ENCODE measurements around the gene SPTBN4.
"Not testable (repeated sequence)": the region's sequence is repeated elsewhere in the genome, so short reads cannot be mapped to it uniquely, and the experiment has no call there.

The SPTBN4 gene

GRCh38 chr19:40424637-40425449 is 42.0 kb upstream of the SPTBN4 start:
- no peak for DNase-seq
- Histone ChIP-seq H3K36me3 (0 out of 2 replicates have a peak, but pooled peaks cover 3% of the 10 kb centered on the region), H3K4me3 (ENCODE audit: low read depth, low read length) (peak overlapping the region; percentile 88), H3K9me3 (ENCODE audit: severe bottlenecking) (no peaks in the 10 kb centered on the region), H3K27ac (peak overlapping the region; percentile 95), H3K27me3 (ENCODE audit: insufficient read depth, low read depth, severe bottlenecking) (no peaks in the 10 kb centered on the region)
- TF ChIP-seq, protein P1, sequence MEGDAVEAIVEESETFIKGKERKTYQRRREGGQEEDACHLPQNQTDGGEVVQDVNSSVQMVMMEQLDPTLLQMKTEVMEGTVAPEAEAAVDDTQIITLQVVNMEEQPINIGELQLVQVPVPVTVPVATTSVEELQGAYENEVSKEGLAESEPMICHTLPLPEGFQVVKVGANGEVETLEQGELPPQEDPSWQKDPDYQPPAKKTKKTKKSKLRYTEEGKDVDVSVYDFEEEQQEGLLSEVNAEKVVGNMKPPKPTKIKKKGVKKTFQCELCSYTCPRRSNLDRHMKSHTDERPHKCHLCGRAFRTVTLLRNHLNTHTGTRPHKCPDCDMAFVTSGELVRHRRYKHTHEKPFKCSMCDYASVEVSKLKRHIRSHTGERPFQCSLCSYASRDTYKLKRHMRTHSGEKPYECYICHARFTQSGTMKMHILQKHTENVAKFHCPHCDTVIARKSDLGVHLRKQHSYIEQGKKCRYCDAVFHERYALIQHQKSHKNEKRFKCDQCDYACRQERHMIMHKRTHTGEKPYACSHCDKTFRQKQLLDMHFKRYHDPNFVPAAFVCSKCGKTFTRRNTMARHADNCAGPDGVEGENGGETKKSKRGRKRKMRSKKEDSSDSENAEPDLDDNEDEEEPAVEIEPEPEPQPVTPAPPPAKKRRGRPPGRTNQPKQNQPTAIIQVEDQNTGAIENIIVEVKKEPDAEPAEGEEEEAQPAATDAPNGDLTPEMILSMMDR (IDR thresholded peaks at IDR 0.05; ENCODE audit: low read depth, low read length), result no peak

GRCh38 chr19:40425450-40426287 is 41.1 kb upstream of the SPTBN4 start, which contains the start of gene SERTAD1:
Gene SERTAD1, minus strand, starts transcription at chr19:40425992. Its CDS starts 2,446 bp downstream, at chr19:40423546.
- TF ChIP-seq, protein P1 (IDR thresholded peaks at IDR 0.05; ENCODE audit: low read depth, low read length), result peak; percentile 58
- no peaks in the 10 kb centered on the region for H3K9me3 ChIP-seq (ENCODE audit: severe bottlenecking)
- H3K4me3 ChIP-seq (ENCODE audit: low read depth, low read length), result peak within 1 kb of the TSS; percentile 88
- no peaks in the 10 kb centered on the region for H3K27me3 ChIP-seq (ENCODE audit: insufficient read depth, low read depth, severe bottlenecking)
- H3K27ac ChIP-seq, result peak within 1 kb of the TSS; percentile 95
- peak; percentile 100 for DNase-seq
- H3K36me3 ChIP-seq, result 0 out of 2 replicates have a peak, but pooled peaks cover 3% of the 10 kb centered on the region

DNA sequence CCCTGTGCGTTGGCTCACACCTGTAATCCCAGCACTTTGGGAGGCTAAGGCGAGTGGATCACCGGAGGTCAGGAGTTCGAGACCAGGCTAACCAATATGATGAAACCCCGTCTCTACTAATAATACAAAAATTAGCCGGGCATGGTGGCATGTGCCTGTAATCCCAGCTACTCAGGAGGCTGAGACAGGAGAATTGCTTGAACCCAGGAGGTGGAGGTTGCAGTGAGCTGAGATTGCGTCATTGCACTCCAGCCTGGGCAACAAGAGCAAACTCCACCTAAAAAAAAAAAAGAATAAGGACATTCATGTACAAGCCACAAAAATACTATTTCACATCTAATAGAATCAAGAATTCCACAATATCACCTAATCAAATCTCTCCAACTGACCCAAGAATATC is 38.6 kb upstream of the SPTBN4 start:
- H3K36me3 ChIP-seq; DNase-seq; H3K27me3 ChIP-seq (ENCODE audit: insufficient read depth, low read depth, severe bottlenecking); H3K4me3 ChIP-seq (ENCODE audit: low read depth, low read length); H3K27ac ChIP-seq; H3K9me3 ChIP-seq (ENCODE audit: severe bottlenecking): not testable (repeated sequence)

DNA sequence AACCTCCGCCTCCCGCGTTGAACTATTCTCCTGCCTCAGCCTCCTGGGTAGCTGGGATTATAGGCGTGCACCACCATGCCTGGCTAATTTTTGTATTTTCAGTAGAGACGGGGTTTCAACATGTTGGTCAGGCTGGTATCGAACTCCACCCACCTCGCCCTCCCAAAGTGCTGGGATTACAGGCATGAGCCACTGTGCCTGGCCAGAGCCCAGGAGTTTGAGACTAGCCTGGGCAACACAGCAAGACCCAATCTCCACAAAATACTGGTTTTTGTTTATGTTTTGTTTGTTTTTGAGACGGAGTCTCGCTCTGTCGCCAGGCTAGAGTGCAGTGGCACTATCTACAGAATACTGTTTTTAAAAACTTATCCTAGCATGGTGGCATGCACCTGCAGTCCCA is 36.6 kb upstream of the SPTBN4 start:
- not testable (repeated sequence) for DNase-seq; H3K27ac ChIP-seq; H3K27me3 ChIP-seq (ENCODE audit: insufficient read depth, low read depth, severe bottlenecking); H3K36me3 ChIP-seq; H3K9me3 ChIP-seq (ENCODE audit: severe bottlenecking); H3K4me3 ChIP-seq (ENCODE audit: low read depth, low read length)

- TF ChIP-seq, protein P1 (IDR thresholded peaks at IDR 0.05; ENCODE audit: low read depth, low read length), result no peak
- Histone ChIP-seq H3K27ac (no peak overlapping the region), H3K4me3 (ENCODE audit: low read depth, low read length) (no peak overlapping the region), H3K27me3 (ENCODE audit: insufficient read depth, low read depth, severe bottlenecking) (no peaks in the 10 kb centered on the region), H3K36me3 (no peaks in the 10 kb centered on the region), H3K9me3 (ENCODE audit: severe bottlenecking) (no peaks in the 10 kb centered on the region)
- no peak for DNase-seq
Measured at GRCh38 chr19:40431698-40432097, 35.1 kb upstream of the SPTBN4 start.

GRCh38 chr19:40432760-40433159 is 34.0 kb upstream of the SPTBN4 start:
- H3K27me3 ChIP-seq (ENCODE audit: insufficient read depth, low read depth, severe bottlenecking); H3K27ac ChIP-seq; H3K36me3 ChIP-seq; H3K4me3 ChIP-seq (ENCODE audit: low read depth, low read length); DNase-seq; H3K9me3 ChIP-seq (ENCODE audit: severe bottlenecking): not testable (repeated sequence)
